Esophagus muscularis mucosa (tissue), 4 donors: Measurements from ENCODE around the gene ECI2. TPM values are rescaled to one million over a fixed set of nuclear protein-coding genes. Genes with fewer than 3 reads are reported as not detected.

Experiments used
- DNase-seq: peaks from one replicate; pipeline ENCODE4 v3.0.0-alpha.2; 2017; ENCODE audit errors: extremely low spot score
- H3K27ac ChIP-seq, 4 donors: fragments of 200-600 bp; sonication (generic); replicated peaks in 1 of 4; 1 replicate in 3 of 4; 2 replicates in 1 of 4; pipeline ENCODE4 v1.5.1; 2016 to 2019; ENCODE audit warnings: mild to moderate bottlenecking in 1 of 4
- H3K27me3 ChIP-seq, 4 donors: fragments of 200-600 bp; sonication (generic); one replicate each; pipeline versions ENCODE4 v1.5.1 to v1.6.0; 2016 to 2019
- H3K36me3 ChIP-seq, 4 donors: fragments of 200-600 bp; sonication (generic); one replicate each; pipeline ENCODE4 v1.5.1; 2016 to 2019
- H3K4me1 ChIP-seq, 4 donors: fragments of 200-600 bp; sonication (generic); one replicate each; pipeline ENCODE4 v1.5.1; 2016 to 2019
- H3K4me3 ChIP-seq, 4 donors: fragments of 200-600 bp; sonication (generic); 1 replicate in 2 of 4; 2 replicates in 2 of 4; pipeline ENCODE4 v1.5.1; 2016 to 2019; ENCODE audit warnings: mild to moderate bottlenecking in 4 of 4, moderate library complexity in 1 of 4
- H3K9me3 ChIP-seq, 4 donors: fragments of 200-600 bp; sonication (generic); 1 replicate in 3 of 4; 2 replicates in 1 of 4; pipeline ENCODE4 v1.5.1; 2016 to 2019
- EP300 ChIP-seq: sonication (generic); formaldehyde crosslinking; IDR thresholded peaks from one replicate; pipeline ENCODE4 v1.6.1; 2017; ENCODE audit warnings: antibody characterized with exemption
- POLR2A ChIP-seq: fragments of 450-650 bp; IDR thresholded peaks from one replicate; pipeline ENCODE4 v1.6.1; 2017; ENCODE audit warnings: antibody characterized with exemption, moderate library complexity, mild to moderate bottlenecking, low read depth
- POLR2AphosphoS5 ChIP-seq, 2 donors: sonication (generic); formaldehyde crosslinking; IDR thresholded peaks; one replicate each; pipeline ENCODE4 v1.6.1; 2017; ENCODE audit warnings: antibody characterized with exemption in 2 of 2
- WGBS: methylation state at CpG from one replicate; pipeline ENCODE4 v1.1.5; 2018; 5-methylcytosine and 5-hydroxymethylcytosine counted together
- intact Hi-C: fragments of 100-400 bp; cut with DNase I; formaldehyde crosslinking; loops from one replicate; pipeline ENCODE4 v1.15.1; 2023
- total RNA-seq, 4 donors: library from RNA; depleted of rRNA; stranded (reverse); fragments of >200 nt; gene quantifications; one replicate each; pipeline versions ENCODE4 v1.1.0 to v1.2.1, GENCODE V29; 2016
- TF ChIP-seq, protein P1 (sequence below), 3 experiments: fragments of 200-600 bp in 2 of 3; fragments of 450-650 bp in 1 of 3; sonication (generic) in 2 of 3; IDR thresholded peaks; one replicate each; pipeline ENCODE4 v1.5.1; 2017 to 2019; ENCODE audit warnings: antibody characterized with exemption in 3 of 3, mild to moderate bottlenecking in 2 of 3, moderate library complexity in 1 of 3

ECI2 gene
- total RNA-seq, 4 donors from 2014 or later: 35.8 to 47.8 (median 43.8) TPM

DNA sequence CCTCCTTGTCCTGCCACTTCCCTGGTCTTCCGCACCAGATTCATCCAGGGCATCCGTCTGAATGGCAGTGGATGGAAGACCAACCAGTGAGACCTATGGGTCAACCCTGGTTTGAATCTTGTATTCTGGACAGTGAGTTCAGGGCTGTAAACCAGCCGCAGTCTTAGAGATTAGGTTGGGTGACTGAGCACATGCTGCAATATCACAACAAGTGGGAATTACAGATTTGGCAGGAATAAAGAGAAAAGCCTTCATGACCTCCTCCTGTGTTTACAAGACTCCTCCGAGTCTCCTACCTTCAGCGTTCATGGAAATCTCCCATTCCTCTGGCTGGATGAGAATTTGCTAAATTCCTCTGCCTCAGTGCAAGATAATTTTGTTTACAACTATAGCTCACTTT is 9.9 kb downstream of the ECI2 start:
- H3K4me1 ChIP-seq: peaks cover 6 to 10% (median 7%) of the 10 kb centered on the region in 4 donors
- intact Hi-C loops: no loop called here
- no peak overlapping the region for H3K4me3 ChIP-seq
- no peak for DNase-seq
- whole genome bisulfite sequencing: 89% methylated on average over 5 of the region's 5 CpGs
- H3K27me3 ChIP-seq: no peaks in the 10 kb centered on the region
- no peaks in the 10 kb centered on the region for H3K9me3 ChIP-seq
- H3K27ac ChIP-seq: peak overlapping the region in 1 of 4 donors; percentile 18
- TF ChIP-seq, protein P1, sequence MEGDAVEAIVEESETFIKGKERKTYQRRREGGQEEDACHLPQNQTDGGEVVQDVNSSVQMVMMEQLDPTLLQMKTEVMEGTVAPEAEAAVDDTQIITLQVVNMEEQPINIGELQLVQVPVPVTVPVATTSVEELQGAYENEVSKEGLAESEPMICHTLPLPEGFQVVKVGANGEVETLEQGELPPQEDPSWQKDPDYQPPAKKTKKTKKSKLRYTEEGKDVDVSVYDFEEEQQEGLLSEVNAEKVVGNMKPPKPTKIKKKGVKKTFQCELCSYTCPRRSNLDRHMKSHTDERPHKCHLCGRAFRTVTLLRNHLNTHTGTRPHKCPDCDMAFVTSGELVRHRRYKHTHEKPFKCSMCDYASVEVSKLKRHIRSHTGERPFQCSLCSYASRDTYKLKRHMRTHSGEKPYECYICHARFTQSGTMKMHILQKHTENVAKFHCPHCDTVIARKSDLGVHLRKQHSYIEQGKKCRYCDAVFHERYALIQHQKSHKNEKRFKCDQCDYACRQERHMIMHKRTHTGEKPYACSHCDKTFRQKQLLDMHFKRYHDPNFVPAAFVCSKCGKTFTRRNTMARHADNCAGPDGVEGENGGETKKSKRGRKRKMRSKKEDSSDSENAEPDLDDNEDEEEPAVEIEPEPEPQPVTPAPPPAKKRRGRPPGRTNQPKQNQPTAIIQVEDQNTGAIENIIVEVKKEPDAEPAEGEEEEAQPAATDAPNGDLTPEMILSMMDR (IDR thresholded peaks at IDR 0.05): no peak
- TF ChIP-seq POLR2A (no peak), EP300 (no peak), POLR2AphosphoS5 (IDR thresholded peaks at IDR 0.05) (no peak)
- peaks cover 78 to 100% (median 91%) of the 10 kb centered on the region in 4 donors for H3K36me3 ChIP-seq

DNA sequence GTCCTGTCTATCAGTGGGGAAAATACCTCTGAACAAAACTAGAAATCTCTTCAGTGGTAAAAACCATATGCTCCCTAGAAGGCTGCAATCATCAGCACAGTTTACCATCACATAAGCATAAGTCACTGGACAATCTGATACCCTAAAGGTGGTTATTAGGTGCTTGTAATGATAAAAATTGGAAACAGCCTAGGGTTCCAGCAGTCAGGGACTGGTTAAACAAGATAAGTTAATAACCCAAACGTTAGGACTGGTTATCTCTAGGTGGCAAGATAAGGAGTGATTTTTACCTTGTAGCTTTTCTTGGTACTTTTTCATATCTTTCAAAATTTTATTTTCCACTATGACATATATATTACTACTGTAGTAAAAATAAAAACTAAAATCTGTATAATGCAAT is 11.0 kb downstream of the ECI2 start:
- peaks cover 78 to 100% (median 91%) of the 10 kb centered on the region in 4 donors for H3K36me3 ChIP-seq
- 44% methylated on average over 1 of the region's 1 CpG for WGBS
- intact Hi-C loops: no loop called here

DNA sequence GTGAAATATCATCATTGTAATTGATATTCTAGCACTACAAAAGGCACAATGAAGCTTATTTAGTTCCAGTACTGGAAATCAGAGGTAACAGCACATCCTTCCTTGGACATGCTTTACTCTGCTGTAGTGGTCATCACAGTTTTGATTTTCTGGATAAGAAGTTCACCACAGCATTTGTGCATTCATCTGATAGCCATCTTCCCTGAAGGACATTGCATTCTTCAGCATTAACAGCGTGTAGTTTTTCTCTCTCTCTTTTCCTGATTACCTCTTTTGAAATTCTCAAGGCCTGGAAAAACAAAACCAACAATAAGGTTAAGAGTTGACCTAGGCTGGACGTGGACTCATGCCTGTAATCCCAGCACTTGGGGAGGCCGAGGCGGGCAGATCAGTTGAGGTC is 19.6 kb downstream of the ECI2 start:
- H3K36me3 ChIP-seq: peaks cover 55 to 65% (median 58%) of the 10 kb centered on the region in 4 donors
- 95% methylated on average over 4 of the region's 4 CpGs for WGBS

More for the DNA sequence above, 11.0 kb downstream of the ECI2 start:
- no peak for DNase-seq
- Histone ChIP-seq H3K9me3 (no peaks in the 10 kb centered on the region), H3K27ac (no peak overlapping the region), H3K4me1 (peaks cover 6 to 10% (median 7%) of the 10 kb centered on the region in 4 donors), H3K27me3 (no peaks in the 10 kb centered on the region), H3K4me3 (no peak overlapping the region)
- TF ChIP-seq EP300: no peak
- TF ChIP-seq, protein P1 (IDR thresholded peaks at IDR 0.05): no peak
- TF ChIP-seq POLR2AphosphoS5 (IDR thresholded peaks at IDR 0.05): no peak
- no peak for TF ChIP-seq POLR2A

DNA sequence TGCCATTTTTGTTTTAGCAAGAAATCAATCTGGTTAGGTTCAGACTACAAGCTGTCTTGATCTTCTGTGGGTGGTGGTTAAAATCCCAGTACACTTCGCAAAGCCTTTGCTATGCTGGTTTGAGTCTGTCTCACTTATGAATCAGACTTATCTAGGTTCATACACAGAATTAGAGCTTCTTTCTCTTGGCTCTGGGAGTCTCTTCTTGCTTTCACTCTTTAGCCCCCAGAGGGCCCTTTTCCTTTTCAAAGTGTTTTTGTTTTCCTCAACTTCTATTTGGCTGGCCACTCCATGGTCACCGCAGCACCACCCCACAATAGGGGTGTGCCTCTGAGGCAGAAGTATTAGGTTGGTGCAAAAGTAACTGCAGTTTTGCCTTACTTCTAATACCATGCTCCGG is 21.3 kb downstream of the ECI2 start:
- TF ChIP-seq POLR2A: no peak
- TF ChIP-seq POLR2AphosphoS5 (IDR thresholded peaks at IDR 0.05): no peak
- TF ChIP-seq, protein P1 (IDR thresholded peaks at IDR 0.05): no peak
- TF ChIP-seq EP300: no peak
- Histone ChIP-seq H3K4me3 (no peak overlapping the region), H3K36me3 (peaks cover 39 to 49% (median 42%) of the 10 kb centered on the region in 4 donors), H3K4me1 (peaks cover 8 to 10% (median 9%) of the 10 kb centered on the region in 4 donors), H3K27me3 (no peaks in the 10 kb centered on the region), H3K9me3 (peaks cover 0 to 11% (median 4%) of the 10 kb centered on the region in 4 donors), H3K27ac (no peak overlapping the region)
- intact Hi-C loops: no loop called here
- WGBS: 93% methylated on average over 3 of the region's 3 CpGs
- no peak for DNase-seq

More for the DNA sequence above, 19.6 kb downstream of the ECI2 start:
- Histone ChIP-seq H3K27ac (no peak overlapping the region), H3K4me3 (no peak overlapping the region), H3K27me3 (no peaks in the 10 kb centered on the region), H3K4me1 (no peaks in the 10 kb centered on the region), H3K9me3 (peaks cover 0 to 11% (median 4%) of the 10 kb centered on the region in 4 donors)
- TF ChIP-seq, protein P1 (IDR thresholded peaks at IDR 0.05): no peak
- TF ChIP-seq POLR2AphosphoS5 (IDR thresholded peaks at IDR 0.05): no peak
- no peak for TF ChIP-seq POLR2A
- no peak for TF ChIP-seq EP300
- intact Hi-C loops: no loop called here
- no peak for DNase-seq

DNA sequence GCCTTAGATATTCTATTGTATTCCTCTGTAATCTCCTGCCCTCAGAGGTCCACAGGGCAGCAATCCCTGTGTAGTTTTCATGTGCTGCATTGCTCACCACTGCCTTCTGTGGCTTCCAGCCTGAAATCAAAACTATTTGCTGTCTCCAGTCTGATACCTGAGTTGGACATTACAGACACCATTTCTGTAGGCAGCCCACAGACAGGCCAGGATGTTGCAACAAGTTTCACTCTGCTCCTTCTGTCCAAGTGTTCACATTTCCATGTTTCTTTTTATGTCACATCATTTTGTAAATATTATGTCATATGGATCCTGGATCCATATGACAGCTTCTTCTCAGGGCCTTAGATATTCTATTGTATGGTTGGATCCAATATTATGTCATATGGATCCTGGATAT is 21.7 kb downstream of the ECI2 start:
- Histone ChIP-seq H3K27ac (no peak overlapping the region), H3K27me3 (no peaks in the 10 kb centered on the region)
- intact Hi-C loops: no loop called here

More for the DNA sequence above, 21.7 kb downstream of the ECI2 start:
- Histone ChIP-seq H3K4me1 (peaks cover 11 to 14% (median 13%) of the 10 kb centered on the region in 4 donors), H3K9me3 (peaks cover 0 to 11% (median 4%) of the 10 kb centered on the region in 4 donors), H3K4me3 (no peak overlapping the region), H3K36me3 (peaks cover 34 to 44% (median 37%) of the 10 kb centered on the region in 4 donors)
- TF ChIP-seq EP300: no peak
- TF ChIP-seq POLR2A: no peak
- TF ChIP-seq, protein P1 (IDR thresholded peaks at IDR 0.05): no peak
- TF ChIP-seq POLR2AphosphoS5 (IDR thresholded peaks at IDR 0.05): no peak
- no peak for DNase-seq
